Measurements from ENCODE around the gene FRK. TPM values are rescaled to one million over a fixed set of nuclear protein-coding genes. Genes with fewer than 3 reads are reported as not detected.

The FRK gene
- total RNA-seq, 2 donors from 2014 or later, result 1.4 to 2.9 TPM

- Mint-ChIP-seq H3K27me3 (ENCODE audit: insufficient read depth) (no peaks in the 10 kb centered on the region), H3K4me3 (no peak overlapping the region), H3K9me3 (no peaks in the 10 kb centered on the region), H3K27ac (no peak overlapping the region), H3K36me3 (ENCODE audit: low read depth) (no peaks in the 10 kb centered on the region), H3K4me1 (peaks cover 9% of the 10 kb centered on the region)
- WGBS, 2 experiments (ENCODE audit: insufficient coverage in 1 of 2, insufficient read length in 1 of 2), result 86% methylated on average over 2 of the region's 2 CpGs; no CpG with 5 or more reads in 1 of the 2 experiments
- no peaks in the 10 kb centered on the region for H3K36me3 ChIP-seq (ENCODE audit: control insufficient read depth, insufficient read depth, low read length)
- H3K27ac ChIP-seq (ENCODE audit: low read depth, low read length), result no peak overlapping the region
- no peak overlapping the region for H3K9ac ChIP-seq (ENCODE audit: extremely low read depth, low read length, poor library complexity, severe bottlenecking)
- no peaks in the 10 kb centered on the region for H3K27me3 ChIP-seq (ENCODE audit: control insufficient read depth, insufficient read depth, low read length, poor library complexity, severe bottlenecking)
- no peak for DNase-seq
- H3K4me1 ChIP-seq (ENCODE audit: control insufficient read depth, insufficient read depth, low read length), result peaks cover 8% of the 10 kb centered on the region
- H3K4me3 ChIP-seq (ENCODE audit: low read length), result no peak overlapping the region
- TF ChIP-seq, protein P1, sequence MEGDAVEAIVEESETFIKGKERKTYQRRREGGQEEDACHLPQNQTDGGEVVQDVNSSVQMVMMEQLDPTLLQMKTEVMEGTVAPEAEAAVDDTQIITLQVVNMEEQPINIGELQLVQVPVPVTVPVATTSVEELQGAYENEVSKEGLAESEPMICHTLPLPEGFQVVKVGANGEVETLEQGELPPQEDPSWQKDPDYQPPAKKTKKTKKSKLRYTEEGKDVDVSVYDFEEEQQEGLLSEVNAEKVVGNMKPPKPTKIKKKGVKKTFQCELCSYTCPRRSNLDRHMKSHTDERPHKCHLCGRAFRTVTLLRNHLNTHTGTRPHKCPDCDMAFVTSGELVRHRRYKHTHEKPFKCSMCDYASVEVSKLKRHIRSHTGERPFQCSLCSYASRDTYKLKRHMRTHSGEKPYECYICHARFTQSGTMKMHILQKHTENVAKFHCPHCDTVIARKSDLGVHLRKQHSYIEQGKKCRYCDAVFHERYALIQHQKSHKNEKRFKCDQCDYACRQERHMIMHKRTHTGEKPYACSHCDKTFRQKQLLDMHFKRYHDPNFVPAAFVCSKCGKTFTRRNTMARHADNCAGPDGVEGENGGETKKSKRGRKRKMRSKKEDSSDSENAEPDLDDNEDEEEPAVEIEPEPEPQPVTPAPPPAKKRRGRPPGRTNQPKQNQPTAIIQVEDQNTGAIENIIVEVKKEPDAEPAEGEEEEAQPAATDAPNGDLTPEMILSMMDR (conservative IDR thresholded peaks at IDR 0.05), result no peak
- no peaks in the 10 kb centered on the region for H3K9me3 ChIP-seq (ENCODE audit: control insufficient read depth, low read length)
These were observed 37.7 kb downstream of the FRK start for GRCh38 chr6:116022841-116023445.

DNA sequence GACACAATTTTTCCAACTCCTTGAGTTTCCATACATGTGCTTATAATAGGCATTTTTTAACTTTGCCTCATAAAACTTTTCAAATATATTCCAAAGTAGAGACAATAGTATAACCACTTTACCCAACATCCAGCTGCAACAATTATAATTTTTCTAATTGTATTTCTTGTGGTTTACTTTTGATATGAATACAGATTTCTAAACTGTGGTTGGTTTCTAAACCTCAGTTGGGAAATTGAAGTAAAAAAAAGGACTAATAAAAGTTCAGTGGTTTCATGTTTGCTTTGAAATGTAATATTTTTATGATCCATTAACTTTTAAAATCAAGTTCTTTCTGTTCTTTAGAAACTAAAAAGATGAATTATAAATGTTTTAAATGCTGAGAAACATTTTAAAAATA, 40.0 kb downstream of the FRK start:
- no peak for DNase-seq
- Mint-ChIP-seq H3K9me3 (no peaks in the 10 kb centered on the region), H3K36me3 (ENCODE audit: low read depth) (no peaks in the 10 kb centered on the region), H3K27me3 (ENCODE audit: insufficient read depth) (no peaks in the 10 kb centered on the region), H3K4me1 (peaks cover 21% of the 10 kb centered on the region), H3K4me3 (no peak overlapping the region), H3K27ac (no peak overlapping the region)
- TF ChIP-seq, protein P1 (conservative IDR thresholded peaks at IDR 0.05), result no peak
- Histone ChIP-seq H3K9me3 (ENCODE audit: control insufficient read depth, low read length) (no peaks in the 10 kb centered on the region), H3K9ac (ENCODE audit: extremely low read depth, low read length, poor library complexity, severe bottlenecking) (no peak overlapping the region), H3K36me3 (ENCODE audit: control insufficient read depth, insufficient read depth, low read length) (no peaks in the 10 kb centered on the region), H3K27me3 (ENCODE audit: control insufficient read depth, insufficient read depth, low read length, poor library complexity, severe bottlenecking) (no peaks in the 10 kb centered on the region), H3K4me3 (ENCODE audit: low read length) (no peak overlapping the region), H3K4me1 (ENCODE audit: control insufficient read depth, insufficient read depth, low read length) (peaks cover 11% of the 10 kb centered on the region), H3K27ac (ENCODE audit: low read depth, low read length) (no peak overlapping the region)

GRCh38 chr6:116019428-116019827, 41.3 kb downstream of the FRK start:
- Histone ChIP-seq H3K4me1 (ENCODE audit: control insufficient read depth, insufficient read depth, low read length) (peaks cover 11% of the 10 kb centered on the region), H3K4me3 (ENCODE audit: low read length) (no peak overlapping the region), H3K9ac (ENCODE audit: extremely low read depth, low read length, poor library complexity, severe bottlenecking) (no peak overlapping the region), H3K27ac (ENCODE audit: low read depth, low read length) (no peak overlapping the region), H3K9me3 (ENCODE audit: control insufficient read depth, low read length) (no peaks in the 10 kb centered on the region), H3K36me3 (ENCODE audit: control insufficient read depth, insufficient read depth, low read length) (no peaks in the 10 kb centered on the region), H3K27me3 (ENCODE audit: control insufficient read depth, insufficient read depth, low read length, poor library complexity, severe bottlenecking) (no peaks in the 10 kb centered on the region)
- Mint-ChIP-seq H3K27ac (no peak overlapping the region), H3K36me3 (ENCODE audit: low read depth) (no peaks in the 10 kb centered on the region), H3K27me3 (ENCODE audit: insufficient read depth) (no peaks in the 10 kb centered on the region), H3K9me3 (no peaks in the 10 kb centered on the region), H3K4me3 (no peak overlapping the region), H3K4me1 (peaks cover 21% of the 10 kb centered on the region)
- no peak for DNase-seq
- TF ChIP-seq, protein P1 (conservative IDR thresholded peaks at IDR 0.05), result no peak
- WGBS, 2 experiments (ENCODE audit: insufficient coverage in 1 of 2, insufficient read length in 1 of 2), result 100% methylated on average over 2 of the region's 2 CpGs; no CpG with 5 or more reads in 1 of the 2 experiments
